Measurements from ENCODE around the gene XYLT2. TPM values are rescaled to one million over a fixed set of nuclear protein-coding genes. Genes with fewer than 3 reads are reported as not detected.

The XYLT2 gene
- total and polyA plus RNA-seq, 9 of the 15 experiments (the other 6 are each of a cell fraction or from before 2014, with no cell fraction given): 0.63 to 9.1 (median 4.3) TPM

DNA sequence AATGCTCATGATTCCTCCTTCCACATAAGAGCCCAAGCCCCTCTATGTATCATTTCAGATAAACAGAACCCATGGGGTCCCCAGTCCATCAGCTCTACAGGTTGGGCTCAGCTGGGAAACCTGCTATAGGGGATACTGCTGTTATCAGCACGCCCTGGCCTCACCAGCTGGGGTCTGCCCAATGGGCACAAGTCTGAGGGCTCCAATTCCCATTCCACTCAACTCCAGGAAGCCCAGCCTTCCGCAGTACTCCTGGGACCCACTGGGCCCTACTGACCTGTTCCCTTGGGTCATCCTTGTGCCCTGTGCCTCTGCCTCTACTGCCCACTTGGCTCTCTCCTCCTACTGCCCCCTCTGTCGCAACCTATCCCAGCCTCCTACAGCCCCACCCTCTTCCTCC lies 16.2 kb upstream of the XYLT2 start (continued):
- TF ChIP-seq HBP1 (CRISPR knock-in tag; IDR thresholded peaks at IDR 0.05): no peak
- TF ChIP-seq NONO (IDR thresholded peaks at IDR 0.05; ENCODE audit: low read depth in 2 of 2, low read length in 1 of 2): no peak
- TF ChIP-seq BRD4 (IDR thresholded peaks at IDR 0.05): no peak

DNA sequence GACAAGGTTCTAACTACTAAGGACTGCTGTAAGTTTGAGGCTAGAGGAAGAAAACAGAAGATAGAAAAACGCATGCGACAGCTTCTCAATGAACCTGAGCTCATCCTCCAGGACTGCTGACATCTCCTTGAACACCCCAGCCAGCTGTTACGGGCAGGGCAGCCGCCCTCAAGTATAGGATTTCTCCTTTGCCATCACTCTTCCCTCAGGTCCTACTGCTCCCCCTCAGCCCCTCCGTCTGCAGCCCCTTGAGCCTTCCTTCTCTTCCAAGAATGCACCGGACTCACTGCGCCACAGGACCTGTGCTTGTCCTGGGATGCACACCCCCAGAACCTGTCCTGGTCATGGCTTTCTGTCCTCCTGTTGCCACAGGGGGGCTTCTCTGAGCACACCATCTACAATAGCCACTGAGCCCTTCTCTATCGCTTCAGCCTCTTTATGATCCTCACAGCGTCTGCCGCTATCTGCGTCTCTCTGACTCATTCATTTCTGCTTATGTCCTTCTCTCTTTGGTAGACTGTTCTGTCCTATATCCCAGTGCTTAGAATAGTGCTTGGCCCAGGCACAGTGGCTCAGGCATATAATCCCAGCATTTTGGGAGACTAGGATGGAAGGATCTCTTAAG lies 15.7 kb upstream of the XYLT2 start:
- no peaks in the 10 kb centered on the region for H3K9me3 ChIP-seq (replicated peaks; ENCODE audit: control insufficient read depth, insufficient read depth, low read depth, low read length)
- 26% methylated on average over 11 of the region's 11 CpGs for WGBS (ENCODE audit: insufficient coverage, low coverage, missing lambda C conversion rate)
- no peaks in the 10 kb centered on the region for H3K9me1 ChIP-seq (ENCODE audit: control insufficient read depth, insufficient read depth, low read length)
- FAIRE-seq: no peak
- TF ChIP-seq, protein P1, sequence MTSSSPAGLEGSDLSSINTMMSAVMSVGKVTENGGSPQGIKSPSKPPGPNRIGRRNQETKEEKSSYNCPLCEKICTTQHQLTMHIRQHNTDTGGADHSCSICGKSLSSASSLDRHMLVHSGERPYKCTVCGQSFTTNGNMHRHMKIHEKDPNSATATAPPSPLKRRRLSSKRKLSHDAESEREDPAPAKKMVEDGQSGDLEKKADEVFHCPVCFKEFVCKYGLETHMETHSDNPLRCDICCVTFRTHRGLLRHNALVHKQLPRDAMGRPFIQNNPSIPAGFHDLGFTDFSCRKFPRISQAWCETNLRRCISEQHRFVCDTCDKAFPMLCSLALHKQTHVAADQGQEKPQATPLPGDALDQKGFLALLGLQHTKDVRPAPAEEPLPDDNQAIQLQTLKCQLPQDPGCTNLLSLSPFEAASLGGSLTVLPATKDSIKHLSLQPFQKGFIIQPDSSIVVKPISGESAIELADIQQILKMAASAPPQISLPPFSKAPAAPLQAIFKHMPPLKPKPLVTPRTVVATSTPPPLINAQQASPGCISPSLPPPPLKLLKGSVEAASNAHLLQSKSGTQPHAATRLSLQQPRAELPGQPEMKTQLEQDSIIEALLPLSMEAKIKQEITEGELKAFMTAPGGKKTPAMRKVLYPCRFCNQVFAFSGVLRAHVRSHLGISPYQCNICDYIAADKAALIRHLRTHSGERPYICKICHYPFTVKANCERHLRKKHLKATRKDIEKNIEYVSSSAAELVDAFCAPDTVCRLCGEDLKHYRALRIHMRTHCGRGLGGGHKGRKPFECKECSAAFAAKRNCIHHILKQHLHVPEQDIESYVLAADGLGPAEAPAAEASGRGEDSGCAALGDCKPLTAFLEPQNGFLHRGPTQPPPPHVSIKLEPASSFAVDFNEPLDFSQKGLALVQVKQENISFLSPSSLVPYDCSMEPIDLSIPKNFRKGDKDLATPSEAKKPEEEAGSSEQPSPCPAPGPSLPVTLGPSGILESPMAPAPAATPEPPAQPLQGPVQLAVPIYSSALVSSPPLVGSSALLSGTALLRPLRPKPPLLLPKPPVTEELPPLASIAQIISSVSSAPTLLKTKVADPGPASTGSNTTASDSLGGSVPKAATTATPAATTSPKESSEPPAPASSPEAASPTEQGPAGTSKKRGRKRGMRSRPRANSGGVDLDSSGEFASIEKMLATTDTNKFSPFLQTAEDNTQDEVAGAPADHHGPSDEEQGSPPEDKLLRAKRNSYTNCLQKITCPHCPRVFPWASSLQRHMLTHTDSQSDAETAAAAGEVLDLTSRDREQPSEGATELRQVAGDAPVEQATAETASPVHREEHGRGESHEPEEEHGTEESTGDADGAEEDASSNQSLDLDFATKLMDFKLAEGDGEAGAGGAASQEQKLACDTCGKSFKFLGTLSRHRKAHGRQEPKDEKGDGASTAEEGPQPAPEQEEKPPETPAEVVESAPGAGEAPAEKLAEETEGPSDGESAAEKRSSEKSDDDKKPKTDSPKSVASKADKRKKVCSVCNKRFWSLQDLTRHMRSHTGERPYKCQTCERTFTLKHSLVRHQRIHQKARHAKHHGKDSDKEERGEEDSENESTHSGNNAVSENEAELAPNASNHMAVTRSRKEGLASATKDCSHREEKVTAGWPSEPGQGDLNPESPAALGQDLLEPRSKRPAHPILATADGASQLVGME (CRISPR knock-in tag; IDR thresholded peaks at IDR 0.05): no peak
- TF ChIP-seq ILK (tag; IDR thresholded peaks at IDR 0.05; ENCODE audit: borderline replicate concordance, low read depth): no peak
- TF ChIP-seq ZNF76 (CRISPR knock-in tag; IDR thresholded peaks at IDR 0.05; ENCODE audit: borderline replicate concordance): no peak
- TF ChIP-seq JUND (IDR thresholded peaks at IDR 0.05; ENCODE audit: borderline replicate concordance, low read depth, low read length): 0 out of 2 replicates have a peak, but pooled peaks have one; percentile 22
- no peak for TF ChIP-seq JUND (tag; IDR thresholded peaks at IDR 0.05; ENCODE audit: borderline replicate concordance, low read depth, low read length)
- peak; percentile 31; the same call in 1 of the 2 replicates for TF ChIP-seq FOSL1 (tag; conservative IDR thresholded peaks at IDR 0.05)
- H3K4me3 ChIP-seq: no peak overlapping the region
- H3K4me2 ChIP-seq (ENCODE audit: insufficient read depth, low read length): no peak overlapping the region
- H3K36me3 ChIP-seq (ENCODE audit: control insufficient read depth, insufficient read depth, low read length): no peaks in the 10 kb centered on the region
- no peak overlapping the region for H3K27ac ChIP-seq (ENCODE audit: extremely low read depth, low read depth, low read length)
- CTCF ChIA-PET (ENCODE audit: low intra/inter-chr PET ratio): no interaction called here
- no peaks in the 10 kb centered on the region for H4K20me1 ChIP-seq (replicated peaks; ENCODE audit: control insufficient read depth, insufficient read depth, low read length)
- intact Hi-C loops (cut with micrococcal nuclease) (no loop called here), in situ Hi-C loops (cut with MboI) (no loop called here)
- no TSS peak for BruUV-seq (replicated peaks)
- no peak overlapping the region for H2AFZ ChIP-seq (ENCODE audit: low read depth, low read length)
- no peaks in the 10 kb centered on the region for H3K79me2 ChIP-seq (ENCODE audit: control insufficient read depth, insufficient read depth, low read length)
- H3K27me3 ChIP-seq (ENCODE audit: control insufficient read depth in 2 of 2, insufficient read depth in 2 of 2, low read length in 2 of 2): peaks cover 25 to 59% of the 10 kb centered on the region in 2 experiments
- no peak overlapping the region for H3K9ac ChIP-seq (ENCODE audit: insufficient read depth in 1 of 2, low read depth in 2 of 2, low read length in 2 of 2)
- DNase-seq (ENCODE audit: extremely low read depth in 1 of 4, low spot score in 3 of 4): no peak
- POLR2A ChIA-PET: interaction anchor here (0.7 to 1.3 kb wide), 5 partner anchors 9 to 38 kb away, joined by 3 to 6 read pairs (median 3); partner anchors contain the start of gene XYLT2
- peak; percentile 67 for ATAC-seq
- H3K4me1 ChIP-seq (replicated peaks in 1 of 2; ENCODE audit: control insufficient read depth in 2 of 2, insufficient read depth in 2 of 2, low read length in 2 of 2): peaks cover 0 to 3% of the 10 kb centered on the region in 2 experiments; a peak in 2 of 5 replicates

Measured in K562 (cell line).